Esophagus squamous epithelium (tissue), 5 donors: ENCODE results near the gene TMEM191C. TPM values are rescaled to one million over a fixed set of nuclear protein-coding genes. Genes with fewer than 3 reads are reported as not detected.
"Not testable (repeated sequence)": the region's sequence is repeated elsewhere in the genome, so short reads cannot be mapped to it uniquely, and the experiment has no call there.

Source experiments
- DNase-seq: peaks from one replicate; lab custom pipeline; 2025; lab: John Stamatoyannopoulos, UW
- H3K27ac ChIP-seq, 4 donors: fragments of 200-600 bp; sonication (generic); one replicate each; pipeline ENCODE4 v1.5.1; 2016 to 2019; ENCODE audit warnings: mild to moderate bottlenecking in 1 of 4
- H3K27me3 ChIP-seq, 4 donors: fragments of 200-600 bp; sonication (generic); 1 replicate in 3 of 4; 2 replicates in 1 of 4; pipeline versions ENCODE4 v1.5.1 to v1.6.0; 2017 to 2021; ENCODE audit warnings: antibody characterized with exemption in 1 of 4
- H3K36me3 ChIP-seq, 3 donors: fragments of 200-600 bp; sonication (generic); one replicate each; pipeline ENCODE4 v1.5.1; 2016 to 2019
- H3K4me1 ChIP-seq, 3 donors: fragments of 200-600 bp; sonication (generic); one replicate each; pipeline ENCODE4 v1.5.1; 2017 to 2019
- H3K4me3 ChIP-seq, 4 donors: fragments of 200-600 bp; sonication (generic); 1 replicate in 3 of 4; 2 replicates in 1 of 4; pipeline ENCODE4 v1.5.1; 2016 to 2019; ENCODE audit warnings: mild to moderate bottlenecking in 2 of 4, moderate library complexity in 1 of 4
- H3K9me3 ChIP-seq, 3 donors: fragments of 200-600 bp; sonication (generic); one replicate each; pipeline ENCODE4 v1.5.1; 2016 to 2019
- POLR2A ChIP-seq, 4 donors: fragments of 450-650 bp; IDR thresholded peaks; one replicate each; pipeline ENCODE4 v1.6.1; 2017; ENCODE audit warnings: antibody characterized with exemption in 4 of 4, mild to moderate bottlenecking in 4 of 4, moderate library complexity in 3 of 4
- WGBS, 2 donors: methylation state at CpG; one replicate each; pipeline ENCODE4 v1.1.5; 2018; 5-methylcytosine and 5-hydroxymethylcytosine counted together
- intact Hi-C: fragments of 100-400 bp; cut with DNase I; formaldehyde crosslinking; loops from one replicate; pipeline ENCODE4 v1.15.0; 2022
- total RNA-seq, 4 donors: library from RNA; depleted of rRNA; stranded (reverse); fragments of >200 nt; gene quantifications; one replicate each; pipeline ENCODE4 v1.1.0, GENCODE V29; 2016
- TF ChIP-seq, protein P1 (sequence below), 6 experiments: fragments of 450-650 bp in 4 of 6; fragments of 200-600 bp in 2 of 6; sonication (generic) in 2 of 6; IDR thresholded peaks; one replicate each; pipeline ENCODE4 v1.5.1; 2016 to 2019; ENCODE audit warnings: antibody characterized with exemption in 6 of 6, mild to moderate bottlenecking in 4 of 6, moderate library complexity in 4 of 6
- donor health status: DM: yes; HTN: yes; CAD: no.

TMEM191C gene
- total RNA-seq, 4 donors from 2014 or later, result 0.22 to 13.8 (median 4.7) TPM

DNA sequence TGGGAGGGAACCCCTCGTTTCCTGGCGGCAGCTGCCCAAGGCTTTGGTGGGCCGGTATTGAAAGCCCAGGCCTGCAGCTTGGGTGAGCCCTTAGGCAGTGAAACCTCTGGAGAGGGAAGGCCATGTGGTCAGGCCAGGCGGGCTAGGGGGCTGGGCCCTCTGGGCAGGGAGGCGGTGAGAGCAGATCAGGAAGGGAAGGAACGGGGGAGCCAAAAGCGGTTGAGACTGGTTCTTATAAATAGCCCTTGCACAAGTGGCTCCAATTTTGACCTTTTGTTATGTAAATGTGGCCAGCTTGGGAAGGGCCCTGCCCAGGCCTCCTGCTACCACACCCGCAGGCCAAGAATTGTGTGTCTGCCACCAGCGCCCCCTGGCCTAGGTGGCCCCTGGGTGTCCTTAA is 25.1 kb upstream of the TMEM191C start:
- H3K9me3 ChIP-seq, H3K27ac ChIP-seq, H3K4me1 ChIP-seq, H3K27me3 ChIP-seq, DNase-seq, intact Hi-C loops, H3K4me3 ChIP-seq: not testable (repeated sequence)
- WGBS, 2 donors, result no CpG with 5 or more reads among the region's 9 CpGs
- H3K36me3 ChIP-seq, result peaks cover 19 to 43% (median 19%) of the 10 kb centered on the region in 3 donors

DNA sequence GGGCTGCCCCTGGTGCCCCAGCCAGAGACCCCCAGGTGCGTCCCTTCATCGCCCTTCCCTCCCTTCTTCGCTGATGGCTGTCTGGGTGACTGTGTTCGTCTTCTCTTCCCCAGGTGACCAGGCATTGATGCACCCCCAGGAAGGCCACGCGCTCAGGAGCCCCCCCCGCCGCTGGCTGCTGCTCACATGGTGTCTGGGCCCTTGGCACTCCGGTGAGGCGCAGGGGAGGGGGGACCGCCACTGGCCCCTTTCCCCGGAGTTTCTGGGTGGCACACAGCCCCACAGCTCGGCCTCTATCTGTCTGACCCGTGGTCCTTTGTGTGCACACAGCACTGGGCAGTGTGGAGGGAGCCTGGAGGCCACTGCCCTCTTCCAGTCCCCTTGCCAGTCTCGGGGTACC is 24.5 kb upstream of the TMEM191C start:
- intact Hi-C loops, H3K27me3 ChIP-seq, H3K4me1 ChIP-seq, H3K9me3 ChIP-seq, H3K27ac ChIP-seq, DNase-seq, H3K4me3 ChIP-seq: not testable (repeated sequence)
- H3K36me3 ChIP-seq, result peaks cover 19 to 47% (median 21%) of the 10 kb centered on the region in 3 donors
- WGBS, 2 donors, result no CpG with 5 or more reads among the region's 15 CpGs

DNA sequence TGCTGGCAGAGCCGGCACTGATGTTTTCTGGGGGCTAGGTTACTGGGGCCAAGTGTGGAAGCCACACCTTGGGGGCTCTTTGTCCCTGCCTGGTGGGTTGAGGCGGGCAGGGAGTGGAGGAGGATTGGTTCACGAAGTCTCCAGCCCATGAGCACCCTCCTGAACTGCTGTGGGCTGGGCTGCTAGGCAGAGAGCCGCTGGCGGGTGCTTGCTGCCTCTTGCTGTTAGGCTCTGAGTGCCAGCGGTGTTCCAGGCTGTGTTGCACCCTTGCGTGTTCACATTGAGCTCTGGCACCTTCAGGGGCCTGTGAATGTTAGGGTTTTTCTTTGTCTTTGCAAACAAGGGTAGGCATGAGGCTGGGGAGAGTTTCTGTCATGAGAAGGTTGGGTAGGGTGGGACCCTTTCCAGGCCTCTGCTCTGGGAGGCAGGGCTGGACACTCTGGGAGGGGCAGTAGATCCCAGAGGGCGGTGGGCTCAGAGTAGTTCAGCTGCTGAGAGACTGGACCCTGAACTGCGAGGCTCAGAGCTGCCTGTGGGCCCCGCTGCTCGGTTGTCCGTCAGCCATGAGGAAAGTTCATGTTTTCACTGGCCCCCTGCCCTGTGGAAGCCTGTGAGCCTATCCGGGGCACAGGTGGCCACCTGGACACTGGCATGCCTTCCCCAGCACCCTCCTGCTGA is 24.0 kb upstream of the TMEM191C start:
- H3K27ac ChIP-seq, result no peak overlapping the region
- peaks cover 19 to 47% (median 21%) of the 10 kb centered on the region in 3 donors for H3K36me3 ChIP-seq
- intact Hi-C loops, result no loop called here
- H3K27me3 ChIP-seq, result no peaks in the 10 kb centered on the region
- H3K4me3 ChIP-seq, result no peak overlapping the region
- 93% methylated on average over 4 of the region's 13 CpGs; no CpG with 5 or more reads in 1 of the 2 donors for WGBS, 2 donors
- TF ChIP-seq POLR2A (IDR thresholded peaks at IDR 0.05), result no peak
- TF ChIP-seq, protein P1, sequence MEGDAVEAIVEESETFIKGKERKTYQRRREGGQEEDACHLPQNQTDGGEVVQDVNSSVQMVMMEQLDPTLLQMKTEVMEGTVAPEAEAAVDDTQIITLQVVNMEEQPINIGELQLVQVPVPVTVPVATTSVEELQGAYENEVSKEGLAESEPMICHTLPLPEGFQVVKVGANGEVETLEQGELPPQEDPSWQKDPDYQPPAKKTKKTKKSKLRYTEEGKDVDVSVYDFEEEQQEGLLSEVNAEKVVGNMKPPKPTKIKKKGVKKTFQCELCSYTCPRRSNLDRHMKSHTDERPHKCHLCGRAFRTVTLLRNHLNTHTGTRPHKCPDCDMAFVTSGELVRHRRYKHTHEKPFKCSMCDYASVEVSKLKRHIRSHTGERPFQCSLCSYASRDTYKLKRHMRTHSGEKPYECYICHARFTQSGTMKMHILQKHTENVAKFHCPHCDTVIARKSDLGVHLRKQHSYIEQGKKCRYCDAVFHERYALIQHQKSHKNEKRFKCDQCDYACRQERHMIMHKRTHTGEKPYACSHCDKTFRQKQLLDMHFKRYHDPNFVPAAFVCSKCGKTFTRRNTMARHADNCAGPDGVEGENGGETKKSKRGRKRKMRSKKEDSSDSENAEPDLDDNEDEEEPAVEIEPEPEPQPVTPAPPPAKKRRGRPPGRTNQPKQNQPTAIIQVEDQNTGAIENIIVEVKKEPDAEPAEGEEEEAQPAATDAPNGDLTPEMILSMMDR (IDR thresholded peaks at IDR 0.05), result no peak
- DNase-seq, result no peak
- H3K9me3 ChIP-seq, result no peaks in the 10 kb centered on the region
- peaks cover 0 to 4% (median 0%) of the 10 kb centered on the region in 3 donors for H3K4me1 ChIP-seq

DNA sequence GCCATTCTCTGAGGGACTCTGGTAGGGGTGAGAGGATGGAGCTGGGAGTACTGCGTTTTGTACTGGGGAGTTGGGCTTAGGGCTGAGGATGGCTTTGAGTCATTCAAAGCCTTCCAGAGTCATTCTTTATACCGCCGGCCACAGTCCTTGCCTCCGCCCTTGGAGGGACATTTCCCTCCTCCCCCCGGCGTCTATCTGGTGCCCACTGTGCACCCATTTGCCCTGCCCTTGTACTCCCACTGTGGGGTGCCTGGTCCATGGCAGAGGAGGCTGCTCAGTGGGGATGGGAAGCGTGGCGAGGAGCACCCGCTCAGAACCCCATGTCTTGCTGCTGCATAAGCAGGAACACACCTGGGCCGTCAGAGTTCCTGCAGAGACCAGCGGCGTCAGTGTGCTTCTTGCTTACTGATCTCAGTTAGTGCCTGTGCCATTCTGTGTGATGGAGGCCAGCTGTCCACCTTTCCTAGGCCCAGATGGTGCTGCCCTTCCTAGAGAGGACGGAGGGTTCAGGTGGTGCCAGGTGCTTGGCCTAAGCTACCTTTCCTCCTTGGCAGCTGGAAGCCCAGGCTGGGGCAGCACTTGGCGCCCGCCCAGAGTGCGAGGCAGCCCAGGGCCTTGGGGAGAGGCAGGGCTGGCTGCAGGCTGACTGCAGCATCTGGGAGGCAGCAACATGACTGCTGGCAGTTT is 23.3 kb upstream of the TMEM191C start:
- Histone ChIP-seq H3K4me1 (peaks cover 0 to 4% (median 0%) of the 10 kb centered on the region in 3 donors), H3K36me3 (peaks cover 19 to 47% (median 21%) of the 10 kb centered on the region in 3 donors), H3K27ac (no peak overlapping the region), H3K27me3 (no peaks in the 10 kb centered on the region), H3K4me3 (no peak overlapping the region), H3K9me3 (no peaks in the 10 kb centered on the region)
- TF ChIP-seq, protein P1 (IDR thresholded peaks at IDR 0.05), result no peak
- TF ChIP-seq POLR2A (IDR thresholded peaks at IDR 0.05), result no peak
- intact Hi-C loops, result no loop called here
- no peak for DNase-seq
- WGBS, 2 donors, result 83 to 87% methylated on average over 6 to 10 of the region's 16 CpGs

DNA sequence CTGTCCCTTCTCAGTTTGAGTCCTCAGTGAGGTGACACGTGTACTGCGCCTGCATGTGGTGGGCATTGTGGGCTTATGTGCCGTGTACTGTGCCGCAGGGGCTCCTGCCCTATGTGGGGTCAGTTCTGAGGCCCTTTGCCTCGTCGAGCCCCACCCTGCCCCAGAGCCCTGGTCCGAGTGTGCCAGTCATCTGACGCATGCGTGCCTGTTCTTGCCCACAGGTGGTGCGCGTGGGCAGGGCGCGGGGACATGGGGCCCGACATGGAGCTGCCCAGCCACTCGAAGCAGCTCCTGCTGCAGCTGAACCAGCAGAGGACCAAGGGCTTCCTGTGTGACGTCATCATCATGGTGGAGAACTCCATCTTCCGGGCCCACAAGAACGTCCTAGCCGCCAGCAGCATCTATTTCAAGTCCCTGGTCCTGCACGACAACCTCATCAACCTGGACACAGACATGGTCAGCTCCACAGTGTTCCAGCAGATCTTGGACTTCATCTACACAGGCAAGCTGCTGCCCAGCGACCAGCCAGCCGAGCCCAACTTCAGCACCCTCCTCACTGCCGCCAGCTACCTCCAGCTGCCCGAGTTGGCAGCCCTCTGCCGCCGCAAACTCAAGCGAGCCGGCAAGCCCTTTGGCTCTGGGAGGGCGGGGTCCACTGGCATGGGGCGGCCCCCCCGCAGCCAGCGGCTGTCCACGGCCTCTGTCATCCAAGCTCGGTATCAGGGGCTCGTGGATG is 22.3 kb upstream of the TMEM191C start:
- DNase-seq, result no peak
- Histone ChIP-seq H3K27me3 (no peaks in the 10 kb centered on the region), H3K27ac (no peak overlapping the region), H3K9me3 (no peaks in the 10 kb centered on the region), H3K4me3 (no peak overlapping the region), H3K36me3 (peaks cover 19 to 48% (median 21%) of the 10 kb centered on the region in 3 donors), H3K4me1 (peaks cover 0 to 4% (median 0%) of the 10 kb centered on the region in 3 donors)
- intact Hi-C loops, result no loop called here
- WGBS, 2 donors, result 80 to 100% methylated on average over 2 to 8 of the region's 35 CpGs
- TF ChIP-seq, protein P1 (IDR thresholded peaks at IDR 0.05), result no peak
